ENCODE measurements around the gene RDX.

RDX gene

GRCh38 chr11:110272919-110273318 is 23.5 kb downstream of the RDX start:
- TF ChIP-seq CTCF (conservative IDR thresholded peaks at IDR 0.05; ENCODE audit: low read depth), result no peak
- no peak for DNase-seq (ENCODE audit: low spot score)
- no peak overlapping the region for H3K27ac ChIP-seq
- CTCF ChIA-PET, result interaction anchor here (0.8 kb wide), 1 partner anchor 9 kb away, joined by 3 read pairs; no protein-coding TSS in a partner anchor
- POLR2A ChIA-PET (ENCODE audit: low non-redundant PET), result no interaction called here

- TF ChIP-seq CTCF (conservative IDR thresholded peaks at IDR 0.05; ENCODE audit: low read depth), result no peak
- no peak for DNase-seq (ENCODE audit: low spot score)
- H3K27ac ChIP-seq, result no peak overlapping the region
- ChIA-PET POLR2A (ENCODE audit: low non-redundant PET) (no interaction called here), CTCF (interaction anchor here (0.5 kb wide), 1 partner anchor 164 kb away, joined by 4 read pairs; no protein-coding TSS in a partner anchor)
These were observed 26.4 kb downstream of the RDX start for GRCh38 chr11:110269996-110270395.

GRCh38 chr11:110268441-110268840 is 28.0 kb downstream of the RDX start:
- no peak for DNase-seq (ENCODE audit: low spot score)
- ChIA-PET POLR2A (ENCODE audit: low non-redundant PET) (no interaction called here), CTCF (interaction anchor here (0.6 to 0.8 kb wide), 2 partner anchors 60 to 167 kb away, joined by 3 read pairs; no protein-coding TSS in a partner anchor)
- no peak overlapping the region for H3K27ac ChIP-seq
- no peak for TF ChIP-seq CTCF (conservative IDR thresholded peaks at IDR 0.05; ENCODE audit: low read depth)

DNA sequence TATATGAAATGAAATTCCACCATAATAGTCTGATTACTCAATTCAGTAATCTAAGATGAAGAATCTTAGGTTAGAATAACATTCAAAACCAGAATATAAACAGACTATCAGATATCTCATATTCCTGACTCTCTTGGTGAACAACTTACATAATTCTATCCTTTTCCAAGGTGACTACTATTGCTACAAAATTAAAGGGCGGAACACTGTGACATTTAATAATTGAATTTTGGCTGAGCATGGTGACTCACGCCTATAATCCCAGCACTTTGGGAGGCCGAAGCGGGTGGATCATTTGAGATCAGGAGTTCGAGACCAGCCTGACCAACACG is 34.4 kb downstream of the RDX start:
- ChIA-PET POLR2A (ENCODE audit: low non-redundant PET) (no interaction called here), CTCF (no interaction called here)
- no peak for DNase-seq (ENCODE audit: low spot score)
- no peak overlapping the region for H3K27ac ChIP-seq
- no peak for TF ChIP-seq CTCF (conservative IDR thresholded peaks at IDR 0.05; ENCODE audit: low read depth)

GRCh38 chr11:110261195-110262071 is 35.0 kb downstream of the RDX start:
- ChIA-PET POLR2A (ENCODE audit: low non-redundant PET) (no interaction called here), CTCF (no interaction called here)
- H3K27ac ChIP-seq, result no peak overlapping the region
- DNase-seq (ENCODE audit: low spot score), result no peak
- no peak for TF ChIP-seq CTCF (conservative IDR thresholded peaks at IDR 0.05; ENCODE audit: low read depth)

GRCh38 chr11:110253525-110253924 is 42.9 kb downstream of the RDX start:
- TF ChIP-seq CTCF (conservative IDR thresholded peaks at IDR 0.05; ENCODE audit: low read depth), result no peak
- no peak for DNase-seq (ENCODE audit: low spot score)
- ChIA-PET POLR2A (ENCODE audit: low non-redundant PET) (no interaction called here), CTCF (no interaction called here)
- H3K27ac ChIP-seq, result no peak overlapping the region
